GM19351 (cell line): Measurements from ENCODE around the gene MOB3C.

Experiments
- ATAC-seq: cut with Tn5 transposase; IDR thresholded peaks from one replicate; pipeline ENCODE4 v1.9.1; 2021; ENCODE audit warnings: mild to moderate bottlenecking, moderate library complexity; ENCODE audit not compliant: unreplicated experiment

The MOB3C gene

DNA sequence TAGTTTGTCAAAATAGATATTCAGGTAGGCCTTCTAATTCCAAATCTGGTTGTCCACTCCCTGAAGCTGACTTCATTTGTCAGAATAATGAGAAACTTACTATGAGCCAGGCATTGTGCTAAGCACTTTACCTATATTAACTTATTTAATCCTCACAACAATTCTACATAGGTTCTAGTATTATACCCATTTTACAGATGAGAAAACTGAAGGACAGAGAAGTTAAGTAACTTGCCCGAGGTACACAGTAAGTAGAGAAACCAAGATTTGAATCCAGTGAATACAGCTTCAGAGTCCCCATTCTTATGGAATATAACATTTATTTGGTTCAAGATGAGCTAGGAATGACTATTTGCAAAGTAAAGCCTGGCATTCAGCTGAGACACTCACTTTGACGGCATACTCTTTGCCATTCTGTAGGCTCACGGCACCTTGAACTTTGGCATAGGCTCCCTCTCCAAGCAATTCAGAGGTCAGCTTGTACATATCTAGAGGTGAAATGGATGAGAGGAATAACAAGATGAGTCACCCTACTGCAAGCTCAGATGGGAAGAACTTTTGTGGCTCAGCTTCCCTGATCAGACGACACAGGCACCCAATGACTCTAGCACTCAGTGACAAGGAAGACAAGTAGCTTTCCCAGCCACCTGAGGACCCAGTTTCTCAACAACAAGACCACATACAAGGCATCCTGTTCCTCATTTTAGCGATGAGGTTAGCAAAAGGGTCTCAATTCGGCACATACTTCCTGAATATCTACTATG, 36.3 kb downstream of the MOB3C start:
- no peak for ATAC-seq

DNA sequence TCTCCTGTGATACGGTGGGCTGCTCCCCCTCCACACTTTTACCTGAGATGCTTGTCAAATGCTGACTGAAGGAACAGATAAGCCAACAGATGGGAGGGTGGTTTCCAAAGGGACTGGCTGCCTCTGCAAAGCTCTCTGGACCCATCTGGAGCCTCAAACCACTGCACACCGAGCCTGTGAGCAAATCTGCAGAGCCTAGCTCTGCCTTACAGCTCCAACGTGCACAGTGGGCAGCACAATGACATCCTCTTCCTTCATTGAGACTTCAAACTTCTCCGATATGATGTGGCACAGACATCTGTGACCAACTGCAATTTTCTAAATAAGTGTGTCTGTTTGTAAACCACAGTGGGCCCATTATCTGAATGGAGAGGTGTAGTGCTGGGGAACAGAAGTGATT, 38.9 kb downstream of the MOB3C start:
- ATAC-seq: no peak

DNA sequence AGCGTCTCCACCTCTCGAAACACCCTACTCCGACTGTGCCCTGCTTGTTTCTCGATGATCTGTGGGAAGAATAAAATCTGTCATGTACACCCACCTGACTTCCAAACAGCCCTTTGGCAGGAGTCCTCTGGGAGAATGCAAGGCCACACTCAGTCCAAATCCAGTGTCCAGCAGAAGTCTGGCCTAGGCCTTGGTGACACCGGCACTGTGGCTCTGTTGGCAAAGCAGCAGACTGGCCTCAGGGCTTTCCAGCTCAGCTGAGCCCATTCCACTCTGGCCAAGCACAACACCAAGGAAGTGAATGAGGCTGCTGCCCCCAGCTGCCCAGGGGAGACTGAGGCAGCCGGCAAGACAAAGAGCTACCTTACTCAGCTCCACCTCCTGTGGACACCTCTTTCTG, 40.0 kb downstream of the MOB3C start:
- no peak for ATAC-seq

DNA sequence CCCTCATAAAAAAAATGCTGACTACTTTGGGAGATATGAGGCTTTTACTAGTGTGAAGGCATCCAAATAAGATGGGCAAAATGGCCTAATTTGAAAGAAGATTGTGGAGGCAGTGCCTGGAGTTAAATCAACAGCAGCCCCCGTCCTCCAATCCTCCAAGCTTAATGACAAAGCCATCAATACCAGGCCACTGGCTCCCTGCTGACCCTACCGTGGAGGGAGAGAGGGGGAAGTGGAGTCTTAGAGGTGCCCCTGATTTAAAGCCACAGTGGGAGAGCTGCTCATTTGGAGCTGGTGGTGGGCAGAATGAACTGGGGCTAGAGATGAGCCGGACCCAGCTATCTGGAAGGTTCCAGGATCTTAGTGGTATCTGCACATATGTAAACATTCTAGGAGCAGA, 40.8 kb downstream of the MOB3C start:
- no peak for ATAC-seq

DNA sequence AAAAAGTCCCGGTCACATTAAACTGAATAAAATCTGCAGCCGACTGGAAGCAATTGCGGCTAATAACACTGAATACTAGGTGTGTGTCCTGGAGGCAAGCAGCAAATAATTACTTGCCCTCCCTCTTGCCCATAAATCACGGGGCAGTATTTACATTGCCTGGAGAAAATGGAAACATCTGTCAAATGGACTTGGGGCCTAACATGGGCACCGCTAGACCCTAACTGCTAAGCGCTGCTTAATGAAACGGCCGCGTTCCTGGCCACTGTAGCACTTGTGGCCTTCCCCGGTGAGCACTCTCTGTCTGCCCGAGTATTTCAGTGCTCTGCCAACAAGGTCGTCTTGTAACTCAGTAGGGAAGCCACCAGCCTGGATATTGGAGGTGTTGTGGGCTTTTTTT, 41.3 kb downstream of the MOB3C start:
- ATAC-seq: no peak

DNA sequence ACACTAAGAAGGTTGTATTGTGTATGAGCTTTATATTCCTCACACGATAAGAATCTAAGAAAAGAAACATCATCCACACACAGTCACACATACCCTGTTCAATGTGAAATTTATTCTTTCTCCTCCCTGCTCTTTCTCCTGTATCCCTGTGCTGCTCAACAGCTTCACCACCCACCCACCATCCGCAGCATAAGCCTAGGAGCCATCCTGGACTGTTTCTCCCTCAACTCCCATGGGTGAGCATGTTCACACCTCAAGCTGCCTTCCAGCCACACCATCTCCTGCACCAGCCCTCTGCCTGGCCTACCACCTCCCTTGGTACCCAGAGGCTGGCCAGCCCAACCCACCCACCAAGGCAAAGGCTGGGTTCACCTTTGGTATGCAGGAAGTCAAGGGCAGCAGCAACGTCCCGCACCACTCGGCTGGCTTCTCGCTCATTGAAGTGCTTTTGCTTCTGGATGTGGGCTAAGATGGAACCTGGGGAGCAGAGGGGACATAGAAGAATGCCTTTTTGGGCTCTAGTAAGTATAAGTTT, 44.9 kb downstream of the MOB3C start:
- ATAC-seq: no peak

DNA sequence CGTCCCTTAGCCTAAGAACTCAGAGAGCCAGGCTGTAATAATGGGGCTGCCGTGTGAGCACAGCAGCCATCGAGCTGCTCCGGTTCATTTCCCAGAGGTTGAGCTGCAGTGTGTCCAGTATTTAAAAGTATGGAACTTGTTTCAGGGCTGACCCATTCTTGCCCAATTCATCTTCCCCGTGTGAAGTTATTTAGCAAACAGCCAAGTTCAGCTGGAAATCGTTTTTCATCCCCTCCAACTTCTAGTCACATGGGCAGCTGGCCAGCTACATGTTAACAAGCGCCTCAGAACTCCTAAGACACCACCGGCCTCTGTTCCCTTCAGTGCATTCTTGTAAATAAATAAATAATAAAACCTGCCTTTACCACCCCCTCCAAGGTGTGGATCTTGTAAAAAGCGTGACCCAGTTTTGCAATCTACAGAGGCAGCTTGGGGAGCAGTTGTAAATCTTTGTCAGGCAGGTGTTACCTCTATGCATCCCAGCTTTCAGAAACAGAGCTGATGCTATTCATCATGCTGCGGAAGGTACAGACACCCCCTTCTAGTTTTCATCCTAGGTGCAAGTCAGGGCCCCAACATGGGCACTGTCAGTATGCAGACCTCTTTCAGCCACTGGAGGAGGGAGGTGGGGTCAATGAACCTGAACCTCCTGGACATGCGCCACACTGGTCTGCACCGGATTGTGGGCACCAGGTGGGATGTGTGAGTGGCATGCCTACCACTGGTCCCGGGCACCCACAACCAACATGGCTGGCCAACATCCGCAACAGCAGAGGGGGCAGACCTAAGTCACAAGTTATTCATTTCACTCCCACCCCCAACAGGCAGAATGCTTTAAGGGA, 46.5 kb downstream of the MOB3C start:
- ATAC-seq: no peak

DNA sequence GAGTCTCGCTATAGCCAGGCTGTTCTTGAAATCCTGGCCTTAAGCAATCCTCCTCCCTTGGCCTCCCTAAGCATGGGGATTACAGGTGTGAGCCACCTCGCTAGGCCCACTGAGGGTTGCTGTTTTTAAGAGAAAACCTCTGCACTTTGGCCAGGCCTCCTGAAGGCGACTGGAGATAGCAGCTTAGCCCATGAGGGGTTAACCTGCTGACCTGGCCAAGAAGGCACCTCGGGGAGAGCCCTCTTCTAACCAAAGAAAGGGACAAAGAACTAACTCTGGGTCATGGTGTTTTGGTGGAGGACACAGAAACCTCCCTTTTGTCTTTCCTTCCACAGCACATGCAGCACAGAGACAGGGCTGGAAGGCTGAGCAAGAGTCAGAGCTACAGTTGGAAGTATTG, 47.5 kb downstream of the MOB3C start:
- no peak for ATAC-seq

DNA sequence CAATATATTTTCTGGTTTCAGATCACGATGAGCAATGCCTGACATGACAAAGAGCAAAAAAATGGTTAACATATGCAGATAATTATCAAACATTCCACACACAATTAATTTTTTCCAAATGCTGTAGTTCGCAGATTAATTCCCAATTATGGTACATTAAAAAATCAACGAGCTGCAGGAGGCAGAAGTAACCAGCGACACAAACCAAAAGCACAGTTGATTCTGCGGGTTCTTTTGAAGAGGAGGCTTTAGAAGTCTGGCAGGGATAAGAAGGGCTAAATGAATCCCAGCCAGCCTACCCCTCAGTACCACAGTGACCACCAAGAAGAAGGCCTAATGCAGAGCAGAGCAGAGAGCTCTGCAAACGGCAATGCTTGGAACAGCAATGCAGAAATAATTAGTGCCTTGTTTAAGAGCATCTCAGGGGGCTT, 48.1 kb downstream of the MOB3C start:
- no peak for ATAC-seq

DNA sequence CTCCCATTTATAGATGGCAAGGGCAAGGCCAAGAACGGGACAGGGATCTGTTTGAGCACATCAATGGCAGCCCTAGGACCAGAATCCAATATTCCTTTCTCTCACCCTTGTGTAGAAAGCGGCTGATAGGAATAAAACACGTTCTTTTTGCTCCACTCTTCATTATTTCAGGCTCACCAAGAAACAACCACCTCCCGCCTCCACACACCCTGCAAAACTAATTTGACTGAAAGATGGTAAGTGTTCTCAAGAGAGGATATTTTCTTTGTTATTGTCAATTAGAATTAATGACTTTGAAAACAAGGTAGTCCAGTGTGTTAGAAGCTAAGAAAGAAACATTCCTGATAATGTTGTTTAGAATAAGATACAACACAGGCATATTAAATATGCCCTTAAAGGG, 53.3 kb downstream of the MOB3C start:
- no peak for ATAC-seq

DNA sequence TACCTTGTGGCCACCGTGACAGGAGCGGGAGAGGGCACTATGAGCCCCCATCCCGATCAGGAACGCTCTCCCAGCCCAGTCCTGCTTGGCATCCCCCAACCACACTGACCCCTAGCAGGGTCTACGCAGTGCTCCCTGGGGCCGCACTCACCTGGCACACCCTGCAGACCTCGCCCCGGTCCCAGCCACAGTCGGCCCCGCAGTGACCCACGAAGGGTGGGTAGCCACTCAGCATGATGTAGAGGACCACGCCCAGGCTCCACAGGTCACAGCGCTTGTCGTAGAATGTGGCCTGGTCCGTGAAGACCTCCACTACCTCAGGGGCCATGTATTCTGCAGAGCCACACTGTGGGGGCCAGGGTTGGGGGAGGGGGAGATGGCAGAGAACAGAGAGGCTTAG, 54.1 kb downstream of the MOB3C start:
- no peak for ATAC-seq

DNA sequence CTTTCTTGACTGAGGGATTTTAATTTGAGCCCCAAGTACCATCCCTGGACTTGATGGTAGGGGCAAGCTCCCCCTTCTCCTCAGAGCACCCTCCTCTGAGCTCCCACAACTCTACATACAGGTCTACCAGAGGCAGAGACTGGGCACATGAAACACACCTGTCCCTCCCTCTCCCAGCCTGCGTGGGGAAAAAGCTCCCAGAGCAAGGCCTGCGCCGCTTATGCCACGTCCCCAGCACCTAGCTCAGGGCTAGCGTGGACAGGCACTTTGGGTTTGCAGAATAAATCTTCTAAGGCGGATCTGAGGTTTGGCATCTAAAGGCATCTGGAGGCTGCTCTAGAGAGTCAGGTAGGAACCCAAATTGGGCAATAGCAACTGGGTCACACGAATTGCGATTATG, 57.6 kb downstream of the MOB3C start:
- ATAC-seq: no peak

DNA sequence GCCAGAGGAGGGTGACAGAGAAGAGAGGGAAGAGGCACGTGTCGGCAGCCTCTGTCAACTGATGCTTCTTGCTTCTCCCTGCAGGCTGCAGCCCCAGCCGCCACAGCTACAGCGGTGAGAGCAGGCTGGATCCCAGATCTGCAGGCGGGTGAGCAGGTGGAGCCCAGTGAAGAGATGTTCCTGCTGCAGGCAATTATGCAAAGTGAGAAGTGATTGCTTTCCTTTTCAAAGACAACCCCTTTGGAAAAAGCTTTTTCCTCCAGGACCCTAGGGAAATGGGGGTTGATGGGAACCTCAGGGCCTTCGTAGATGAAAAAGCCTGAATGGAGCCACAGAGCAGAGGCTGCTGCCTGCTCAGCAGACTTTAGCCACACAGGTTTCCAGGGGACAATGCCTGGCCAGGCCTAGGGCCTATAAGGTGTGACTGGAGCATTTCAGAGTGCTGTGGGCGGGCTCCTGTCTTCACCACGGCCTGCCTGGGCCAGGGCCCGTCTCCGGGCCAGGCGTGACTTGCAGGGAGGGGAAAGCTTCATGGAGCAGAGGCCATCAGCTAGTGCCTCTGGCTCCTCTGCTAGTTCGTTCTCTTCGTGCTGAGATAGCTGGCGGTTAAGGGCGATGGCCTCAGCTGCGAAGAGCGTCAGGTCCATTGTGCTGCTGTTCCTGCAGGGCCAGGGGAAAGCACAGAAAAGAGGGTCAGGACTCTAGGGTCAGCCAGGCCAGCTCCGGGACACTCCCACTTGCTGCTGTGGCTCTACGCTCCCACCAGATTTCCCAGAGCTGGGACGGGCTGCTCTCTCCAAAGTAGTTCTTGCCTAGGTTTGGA, 58.3 kb downstream of the MOB3C start:
- ATAC-seq: no peak
